Erythroblast (primary cell): Measurements from ENCODE around the gene STX4.

Source experiments
- GATA1 ChIP-seq: IDR thresholded peaks from 2 replicates; pipeline ENCODE4 v1.6.1; 2011; ENCODE audit warnings: low read depth, mild to moderate bottlenecking, control low read depth, low read length, moderate library complexity
- POLR2A ChIP-seq: IDR thresholded peaks from 2 replicates; pipeline ENCODE4 v1.6.1; 2011; ENCODE audit warnings: mild to moderate bottlenecking, low read length

DNA sequence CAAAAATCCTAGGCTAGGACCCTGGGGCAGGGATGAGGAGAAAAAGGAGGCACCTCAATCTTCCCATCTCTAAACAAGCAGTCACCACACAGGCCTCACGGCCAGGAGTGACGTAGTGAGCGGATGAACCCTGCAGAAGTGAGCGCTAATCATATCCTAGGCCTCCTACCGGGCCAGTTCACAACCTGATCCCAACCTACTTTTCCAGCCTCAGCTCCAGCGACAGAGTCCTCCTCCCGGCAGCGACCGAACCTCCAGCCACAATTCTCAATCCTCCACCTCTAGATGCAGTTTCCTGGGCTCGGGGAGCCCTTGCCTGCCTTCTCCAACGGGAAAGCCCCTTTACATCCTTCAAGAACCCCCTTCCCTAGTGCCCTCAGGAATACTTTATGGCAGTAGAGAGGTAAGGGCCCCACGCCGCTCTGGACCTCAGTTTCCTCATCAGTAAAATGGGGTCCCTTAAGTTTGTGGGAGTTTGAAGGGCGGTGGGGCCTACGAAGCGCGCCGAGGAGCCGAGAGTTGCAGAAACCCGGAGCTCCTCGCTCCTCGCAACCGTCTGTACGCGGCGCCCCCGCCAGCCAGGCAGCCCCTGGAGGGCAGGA is 39.3 kb downstream of the STX4 start:
- TF ChIP-seq POLR2A (no peak), GATA1 (no peak)
